ENCODE measurements around the gene DUOX1. TPM values are rescaled to one million over a fixed set of nuclear protein-coding genes. Genes with fewer than 3 reads are reported as not detected.

DUOX1 gene
- total and polyA plus RNA-seq, 4 donors, result 0.02 to 0.94 (median 0.08) TPM; not detected in 1

- no peaks in the 10 kb centered on the region for H3K9me3 ChIP-seq (ENCODE audit: control insufficient read depth in 4 of 4, low read length in 3 of 4)
- 87% methylated on average over 12 of the region's 12 CpGs for WGBS
- no peak overlapping the region for H3K27ac ChIP-seq (ENCODE audit: low read depth in 1 of 2, low read length in 2 of 2)
- no peaks in the 10 kb centered on the region for H3K27me3 ChIP-seq (ENCODE audit: control insufficient read depth in 4 of 4, insufficient read depth in 4 of 4, low read length in 3 of 4)
- no peaks in the 10 kb centered on the region for H3K36me3 ChIP-seq (ENCODE audit: control insufficient read depth in 4 of 4, insufficient read depth in 3 of 4, low read depth in 1 of 4, low read length in 3 of 4)
- no peak for TF ChIP-seq HNF4A (conservative IDR thresholded peaks at IDR 0.05)
- no peak for TF ChIP-seq RAD21 (IDR thresholded peaks at IDR 0.05)
- TF ChIP-seq GABPA (IDR thresholded peaks at IDR 0.05 in 1 of 2, conservative IDR thresholded peaks at IDR 0.05 in 1 of 2), result no peak
- TF ChIP-seq EGR1 (IDR thresholded peaks at IDR 0.05; ENCODE audit: low read depth in 2 of 2), result no peak
- TF ChIP-seq, protein P1, sequence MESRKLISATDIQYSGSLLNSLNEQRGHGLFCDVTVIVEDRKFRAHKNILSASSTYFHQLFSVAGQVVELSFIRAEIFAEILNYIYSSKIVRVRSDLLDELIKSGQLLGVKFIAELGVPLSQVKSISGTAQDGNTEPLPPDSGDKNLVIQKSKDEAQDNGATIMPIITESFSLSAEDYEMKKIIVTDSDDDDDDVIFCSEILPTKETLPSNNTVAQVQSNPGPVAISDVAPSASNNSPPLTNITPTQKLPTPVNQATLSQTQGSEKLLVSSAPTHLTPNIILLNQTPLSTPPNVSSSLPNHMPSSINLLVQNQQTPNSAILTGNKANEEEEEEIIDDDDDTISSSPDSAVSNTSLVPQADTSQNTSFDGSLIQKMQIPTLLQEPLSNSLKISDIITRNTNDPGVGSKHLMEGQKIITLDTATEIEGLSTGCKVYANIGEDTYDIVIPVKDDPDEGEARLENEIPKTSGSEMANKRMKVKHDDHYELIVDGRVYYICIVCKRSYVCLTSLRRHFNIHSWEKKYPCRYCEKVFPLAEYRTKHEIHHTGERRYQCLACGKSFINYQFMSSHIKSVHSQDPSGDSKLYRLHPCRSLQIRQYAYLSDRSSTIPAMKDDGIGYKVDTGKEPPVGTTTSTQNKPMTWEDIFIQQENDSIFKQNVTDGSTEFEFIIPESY (IDR thresholded peaks at IDR 0.05), result no peak
- TF ChIP-seq HNF4G (IDR thresholded peaks at IDR 0.05), result no peak
- no peak for TF ChIP-seq RXRA (IDR thresholded peaks at IDR 0.05)
- no peak for TF ChIP-seq TAF1 (conservative IDR thresholded peaks at IDR 0.05)
- TF ChIP-seq MAX (IDR thresholded peaks at IDR 0.05), result no peak
- no peak for TF ChIP-seq YY1 (IDR thresholded peaks at IDR 0.05)
- TF ChIP-seq, protein P2, sequence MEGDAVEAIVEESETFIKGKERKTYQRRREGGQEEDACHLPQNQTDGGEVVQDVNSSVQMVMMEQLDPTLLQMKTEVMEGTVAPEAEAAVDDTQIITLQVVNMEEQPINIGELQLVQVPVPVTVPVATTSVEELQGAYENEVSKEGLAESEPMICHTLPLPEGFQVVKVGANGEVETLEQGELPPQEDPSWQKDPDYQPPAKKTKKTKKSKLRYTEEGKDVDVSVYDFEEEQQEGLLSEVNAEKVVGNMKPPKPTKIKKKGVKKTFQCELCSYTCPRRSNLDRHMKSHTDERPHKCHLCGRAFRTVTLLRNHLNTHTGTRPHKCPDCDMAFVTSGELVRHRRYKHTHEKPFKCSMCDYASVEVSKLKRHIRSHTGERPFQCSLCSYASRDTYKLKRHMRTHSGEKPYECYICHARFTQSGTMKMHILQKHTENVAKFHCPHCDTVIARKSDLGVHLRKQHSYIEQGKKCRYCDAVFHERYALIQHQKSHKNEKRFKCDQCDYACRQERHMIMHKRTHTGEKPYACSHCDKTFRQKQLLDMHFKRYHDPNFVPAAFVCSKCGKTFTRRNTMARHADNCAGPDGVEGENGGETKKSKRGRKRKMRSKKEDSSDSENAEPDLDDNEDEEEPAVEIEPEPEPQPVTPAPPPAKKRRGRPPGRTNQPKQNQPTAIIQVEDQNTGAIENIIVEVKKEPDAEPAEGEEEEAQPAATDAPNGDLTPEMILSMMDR (IDR thresholded peaks at IDR 0.05; ENCODE audit: low read depth, low read length, missing input control), result no peak
- TF ChIP-seq, protein P3, sequence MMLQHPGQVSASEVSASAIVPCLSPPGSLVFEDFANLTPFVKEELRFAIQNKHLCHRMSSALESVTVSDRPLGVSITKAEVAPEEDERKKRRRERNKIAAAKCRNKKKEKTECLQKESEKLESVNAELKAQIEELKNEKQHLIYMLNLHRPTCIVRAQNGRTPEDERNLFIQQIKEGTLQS (IDR thresholded peaks at IDR 0.05), result no peak
- no peaks in the 10 kb centered on the region for H3K4me1 ChIP-seq (ENCODE audit: control insufficient read depth in 4 of 4, insufficient read depth in 4 of 4, low read length in 3 of 4)
- DNase-seq (ENCODE audit: low spot score), result no peak
- H3K4me3 ChIP-seq (ENCODE audit: low read depth in 1 of 3, low read length in 3 of 3), result no peak overlapping the region
- H3K9ac ChIP-seq (ENCODE audit: low read depth in 1 of 2, low read length in 2 of 2), result no peak overlapping the region
Measured at GRCh38 chr15:45148076-45149059, 18.6 kb downstream of the DUOX1 start.

DNA sequence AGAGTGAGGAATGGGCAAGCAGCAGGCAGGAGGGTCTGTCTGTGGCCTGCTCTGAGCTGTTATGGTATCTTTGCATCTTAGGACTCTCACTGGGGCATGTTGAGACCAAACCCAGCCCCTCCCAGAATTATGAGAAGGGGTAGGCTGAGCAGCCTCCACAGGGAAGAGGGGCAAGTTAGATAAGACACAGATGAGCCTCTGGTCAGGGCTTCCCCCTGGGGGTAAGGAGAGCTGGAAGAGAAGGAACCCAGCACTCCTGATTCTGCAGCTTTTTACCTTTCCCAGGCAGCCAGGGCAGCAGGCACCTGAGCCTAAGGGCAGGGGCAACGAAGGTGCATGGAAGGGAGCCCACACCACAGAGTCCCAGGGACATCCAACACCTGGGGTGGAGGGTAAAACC is 19.3 kb downstream of the DUOX1 start:
- Histone ChIP-seq H3K4me1 (ENCODE audit: control insufficient read depth in 4 of 4, insufficient read depth in 4 of 4, low read length in 3 of 4) (no peaks in the 10 kb centered on the region), H3K27me3 (ENCODE audit: control insufficient read depth in 4 of 4, insufficient read depth in 4 of 4, low read length in 3 of 4) (no peaks in the 10 kb centered on the region), H3K36me3 (ENCODE audit: control insufficient read depth in 4 of 4, insufficient read depth in 3 of 4, low read depth in 1 of 4, low read length in 3 of 4) (no peaks in the 10 kb centered on the region), H3K27ac (ENCODE audit: low read depth in 1 of 2, low read length in 2 of 2) (no peak overlapping the region), H3K9ac (ENCODE audit: low read depth in 1 of 2, low read length in 2 of 2) (no peak overlapping the region), H3K4me3 (ENCODE audit: low read depth in 1 of 3, low read length in 3 of 3) (no peak overlapping the region), H3K9me3 (ENCODE audit: control insufficient read depth in 4 of 4, low read length in 3 of 4) (no peaks in the 10 kb centered on the region)
- WGBS, result 90% methylated on average over 1 of the region's 1 CpG
- no peak for DNase-seq (ENCODE audit: low spot score)
- TF ChIP-seq SP1 (IDR thresholded peaks at IDR 0.05), result no peak
- no peak for TF ChIP-seq GABPA (IDR thresholded peaks at IDR 0.05 in 1 of 2, conservative IDR thresholded peaks at IDR 0.05 in 1 of 2)
- no peak for TF ChIP-seq NR2F2 (IDR thresholded peaks at IDR 0.05)
- no peak for TF ChIP-seq JUND (IDR thresholded peaks at IDR 0.05)
- TF ChIP-seq, protein P3 (IDR thresholded peaks at IDR 0.05), result no peak
- TF ChIP-seq MAX (IDR thresholded peaks at IDR 0.05), result no peak
- TF ChIP-seq RXRA (IDR thresholded peaks at IDR 0.05), result no peak
- no peak for TF ChIP-seq HNF4G (IDR thresholded peaks at IDR 0.05)
- no peak for TF ChIP-seq EGR1 (IDR thresholded peaks at IDR 0.05; ENCODE audit: low read depth in 2 of 2)
- no peak for TF ChIP-seq YY1 (IDR thresholded peaks at IDR 0.05)
- TF ChIP-seq REST (IDR thresholded peaks at IDR 0.05), result no peak
- TF ChIP-seq HNF4A (conservative IDR thresholded peaks at IDR 0.05), result no peak
- TF ChIP-seq FOXA1 (IDR thresholded peaks at IDR 0.05), result no peak
- TF ChIP-seq, protein P2 (IDR thresholded peaks at IDR 0.05; ENCODE audit: low read depth, low read length, missing input control), result no peak
- no peak for TF ChIP-seq FOXA2 (IDR thresholded peaks at IDR 0.05)
